Lung microvascular endothelial cell (primary cell): ENCODE data around the gene POLR1A. TPM values are rescaled to one million over a fixed set of nuclear protein-coding genes. Genes with fewer than 3 reads are reported as not detected.

ENCODE experiments used
- DNase-seq, 2 donors: peaks; one replicate each; pipeline versions ENCODE4 v3.0.0 to v3.0.0-alpha.2; 2010; ENCODE audit warnings: low read depth in 2 of 2
- total RNA-seq: library from RNA; depleted of rRNA; stranded (reverse); fragments of >200 nt; gene quantifications from 2 replicates; pipeline ENCODE4 v1.2.1, GENCODE V29; 2014

The POLR1A gene
- total RNA-seq, 1 donor from 2014 or later = 8.7 TPM

- no peak for DNase-seq
Measured at GRCh38 chr2:86023366-86023712, 82.3 kb downstream of the POLR1A start.

DNA sequence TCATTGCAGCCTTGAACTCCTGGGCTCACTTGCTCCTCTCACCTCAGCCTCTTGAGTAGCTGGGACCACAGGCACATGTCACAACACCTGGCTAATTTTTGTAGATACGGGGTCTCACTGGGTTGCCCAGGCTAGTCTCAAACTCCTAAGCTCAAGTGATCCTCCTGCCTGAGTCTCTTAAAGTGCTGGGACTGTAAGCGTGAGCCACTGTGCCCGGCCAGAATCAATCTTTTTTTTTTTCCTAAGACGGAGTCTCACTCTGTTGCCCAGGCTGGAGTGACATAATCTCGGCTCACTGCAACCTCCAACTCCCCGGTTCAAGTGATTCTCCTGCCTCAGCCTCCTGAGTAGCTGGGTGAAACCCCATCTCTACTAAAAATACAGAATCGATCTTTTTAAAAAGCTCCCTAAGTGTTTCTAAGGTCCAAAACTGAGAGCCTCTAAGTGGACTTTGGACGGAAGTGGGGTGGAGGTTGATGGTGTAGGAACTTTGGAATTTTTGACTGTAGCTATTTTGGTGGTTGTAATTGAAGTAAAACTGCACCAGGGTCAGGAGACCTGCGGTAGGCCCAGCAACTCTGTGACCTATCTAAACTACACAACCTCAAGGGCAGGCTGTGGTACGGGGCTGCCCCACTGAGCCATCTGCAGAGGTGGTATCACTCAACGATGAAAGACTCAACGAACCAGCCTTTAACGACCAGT lies 82.9 kb downstream of the POLR1A start:
- DNase-seq = no peak

GRCh38 chr2:86021396-86022378 lies 84.0 kb downstream of the POLR1A start:
- DNase-seq = no peak

GRCh38 chr2:86020984-86021383 lies 84.7 kb downstream of the POLR1A start:
- peak; percentile 59 to 71 for DNase-seq

GRCh38 chr2:86019121-86019520 lies 86.6 kb downstream of the POLR1A start:
- no peak for DNase-seq

- peak; percentile 82 for DNase-seq
Measured at GRCh38 chr2:86017901-86018896, 87.5 kb downstream of the POLR1A start.

DNA sequence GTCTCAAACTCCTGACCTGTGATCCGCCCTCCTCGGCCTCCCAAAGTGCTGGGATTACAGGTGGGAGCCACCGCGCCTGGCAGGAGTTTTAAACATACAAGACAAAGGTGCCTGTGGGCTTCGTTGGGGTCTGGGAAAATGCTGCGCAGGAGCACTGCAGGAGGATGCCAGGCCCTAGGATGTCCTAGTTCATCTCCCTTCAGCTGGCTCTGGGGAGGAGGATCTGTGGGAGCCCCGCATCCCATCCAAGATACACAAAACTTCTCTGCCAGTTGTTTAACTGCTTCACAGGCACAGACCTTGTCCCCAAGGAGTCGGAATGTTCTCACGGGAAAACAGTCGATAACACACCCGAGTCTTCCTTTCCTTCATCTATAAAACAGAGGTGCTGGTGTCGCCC lies 89.1 kb downstream of the POLR1A start:
- no peak for DNase-seq

- no peak for DNase-seq
Measured at GRCh38 chr2:86015699-86016098, 90.0 kb downstream of the POLR1A start.

DNA sequence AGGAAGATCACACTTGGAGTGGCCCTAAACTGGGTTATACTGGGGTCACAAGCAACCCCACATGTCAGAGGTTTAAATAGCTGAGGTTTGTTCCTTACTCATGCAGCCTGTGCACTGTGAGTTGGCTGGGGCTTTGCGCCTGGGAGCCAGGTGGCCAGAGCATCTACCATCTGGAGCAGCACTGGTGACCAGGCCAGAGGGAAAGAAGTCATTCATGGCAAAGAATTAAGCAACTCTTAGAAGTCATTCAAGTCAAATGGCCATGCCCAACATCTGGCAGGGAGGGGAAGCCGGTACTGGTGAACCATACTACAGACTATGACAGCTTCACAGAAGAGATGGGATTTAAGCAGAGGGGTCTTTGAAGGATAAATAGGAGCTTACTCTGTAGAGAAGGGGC lies 90.7 kb downstream of the POLR1A start:
- no peak for DNase-seq

DNA sequence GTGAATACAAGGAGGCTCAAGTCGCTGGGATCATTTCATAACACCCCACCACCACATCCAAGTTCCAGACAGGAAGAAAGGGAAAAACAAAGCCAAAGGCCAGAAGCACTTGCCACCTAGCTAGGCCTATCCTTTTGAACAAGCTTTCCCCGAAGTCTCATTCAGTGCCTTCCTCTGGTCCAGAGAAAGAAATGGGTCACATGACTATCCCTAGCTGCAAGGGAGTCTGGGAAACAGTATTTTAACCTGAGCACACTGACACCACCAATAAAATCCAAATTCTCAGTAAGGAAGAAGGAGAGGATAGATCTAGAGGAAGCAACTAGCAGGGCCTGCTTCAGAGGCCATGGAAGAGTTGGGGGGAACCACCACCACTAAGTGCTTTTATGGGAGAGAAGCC lies 91.2 kb downstream of the POLR1A start:
- no peak for DNase-seq

DNA sequence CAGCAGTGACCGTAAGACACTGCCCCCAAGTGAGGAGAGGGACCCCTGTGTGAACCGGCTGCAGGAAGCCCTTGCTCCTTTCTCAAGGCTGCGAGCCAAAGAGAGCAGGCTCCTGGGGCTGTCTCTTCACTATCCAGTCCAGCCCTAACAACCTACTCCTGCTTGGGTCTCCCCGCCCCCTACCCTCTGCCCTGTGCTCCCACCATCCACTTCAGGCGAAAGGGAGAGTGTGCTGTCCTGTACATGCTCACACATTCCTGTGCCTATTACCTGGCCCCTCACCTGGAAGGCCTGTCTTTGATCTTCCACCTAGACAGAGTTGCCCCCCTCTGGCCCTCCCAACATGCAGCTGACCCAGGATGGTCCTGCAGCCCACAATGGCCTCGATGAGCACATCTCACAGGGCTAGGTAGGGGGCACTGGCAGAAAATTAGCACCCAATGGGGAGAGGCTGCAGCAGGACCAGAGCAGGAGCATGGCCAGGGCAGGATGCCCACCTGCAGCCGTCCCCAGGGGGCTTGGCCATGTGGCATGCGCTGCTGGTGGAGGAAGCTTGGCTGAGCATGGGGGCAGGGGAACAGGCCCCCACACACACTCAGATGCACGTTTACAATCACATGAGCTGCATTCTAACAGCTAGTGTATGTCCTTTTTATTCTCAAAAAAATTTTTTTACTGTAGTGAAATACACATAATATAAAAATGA lies 93.5 kb downstream of the POLR1A start:
- DNase-seq = no peak

DNA sequence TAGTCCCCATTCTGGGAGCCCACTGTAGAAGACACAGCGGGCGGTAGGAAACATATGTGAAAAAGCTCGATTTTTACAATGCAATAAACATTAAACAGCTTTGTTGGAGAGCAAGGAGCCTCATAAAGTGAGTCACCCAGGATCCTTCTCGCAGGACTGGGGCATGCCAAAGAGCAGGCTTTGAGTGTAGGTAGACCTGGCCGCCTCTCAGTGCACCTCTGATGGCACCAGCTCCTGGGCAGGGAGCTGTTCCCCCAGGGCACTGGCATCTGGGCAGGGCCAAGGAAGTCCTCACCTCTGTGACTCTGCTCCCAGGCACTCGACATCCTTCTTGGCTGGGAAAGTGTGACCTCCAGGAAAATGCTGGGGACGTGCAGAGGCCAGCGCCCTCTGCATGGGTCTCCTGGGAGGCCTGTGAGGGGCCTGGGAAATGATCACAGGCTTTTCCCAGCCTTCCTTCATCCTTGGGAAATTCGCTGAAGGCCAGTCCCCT lies 94.2 kb downstream of the POLR1A start:
- DNase-seq = no peak

DNA sequence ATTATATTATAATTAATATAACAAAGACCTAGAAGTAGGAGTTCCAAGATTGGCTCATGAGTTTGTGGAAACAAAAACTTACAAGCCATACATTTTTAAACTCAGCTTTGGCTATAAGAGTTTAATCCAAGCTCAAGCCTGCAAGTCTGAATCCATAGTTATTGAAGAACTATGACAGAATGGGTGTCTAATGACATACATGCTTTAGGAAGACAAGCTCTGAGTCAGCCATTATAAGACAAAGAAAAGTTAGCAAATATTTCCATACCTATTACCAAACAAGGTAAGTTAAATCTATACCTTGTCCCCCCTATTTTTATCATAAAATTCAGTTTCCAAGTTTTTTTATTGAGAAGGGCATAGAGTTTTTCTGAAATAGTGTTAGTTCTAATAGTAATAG lies 95.6 kb downstream of the POLR1A start:
- DNase-seq = no peak

DNA sequence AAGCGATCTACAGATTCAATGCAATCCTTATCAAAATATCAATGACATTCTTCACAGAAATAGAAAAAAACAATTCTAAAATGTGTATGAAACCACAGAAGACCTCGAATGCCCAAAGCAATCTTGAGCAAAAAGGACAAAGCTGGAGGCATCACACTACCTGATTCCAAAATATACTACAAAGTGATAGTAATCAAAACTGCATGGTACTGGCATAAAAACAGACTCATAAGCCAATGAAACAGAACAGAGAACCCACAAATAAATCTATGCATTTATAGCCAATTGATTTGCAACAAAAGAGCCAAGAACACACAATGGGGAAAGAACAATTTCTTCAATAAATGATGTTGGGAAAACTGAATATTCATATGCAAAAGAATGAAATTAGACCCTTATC lies 99.2 kb downstream of the POLR1A start:
- no peak for DNase-seq

GRCh38 chr2:86003967-86004366 lies 101.7 kb downstream of the POLR1A start:
- DNase-seq = no peak

DNA sequence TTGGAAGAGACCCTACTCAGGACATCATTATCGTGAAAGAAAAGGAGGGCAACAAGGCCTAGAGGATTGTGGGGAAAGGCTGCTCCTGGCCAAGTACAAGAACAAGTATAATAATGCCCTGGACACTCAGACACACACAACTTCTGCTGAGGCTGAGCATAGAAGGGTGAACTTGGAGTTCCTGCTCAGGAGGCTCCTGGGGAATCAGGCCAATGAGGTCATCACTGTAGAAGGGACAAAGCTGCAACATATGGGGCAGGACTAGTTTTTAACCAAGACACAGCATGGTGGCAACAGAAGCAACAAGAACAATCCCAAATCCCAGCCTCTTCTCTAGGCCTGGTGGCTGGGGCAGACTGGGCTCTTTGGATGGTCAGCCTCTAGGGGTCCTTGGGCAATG lies 102.6 kb downstream of the POLR1A start:
- no peak for DNase-seq

GRCh38 chr2:86002375-86002774 lies 103.3 kb downstream of the POLR1A start:
- DNase-seq = no peak

DNA sequence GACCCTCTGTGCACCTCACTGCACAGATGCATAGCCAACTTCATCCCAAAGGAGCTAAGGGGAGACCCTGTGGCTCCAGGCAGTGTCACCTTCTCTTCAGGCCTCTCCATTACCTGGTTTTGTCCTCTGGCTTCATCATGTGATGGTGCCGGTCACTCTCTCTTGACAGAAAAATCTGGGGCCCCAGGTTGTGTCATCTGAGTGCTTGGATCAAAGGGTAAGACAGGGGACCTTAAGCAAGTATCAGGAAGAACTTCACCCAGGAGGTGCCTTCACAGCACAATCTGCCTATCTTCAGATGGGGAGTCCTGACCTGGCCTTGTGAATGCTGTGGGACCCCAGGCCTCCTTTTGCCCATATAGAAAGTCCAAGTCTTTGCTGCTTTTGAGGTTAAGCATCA lies 104.4 kb downstream of the POLR1A start:
- DNase-seq = no peak

- DNase-seq = no peak
Measured at GRCh38 chr2:86000938-86001312, 104.8 kb downstream of the POLR1A start.

DNA sequence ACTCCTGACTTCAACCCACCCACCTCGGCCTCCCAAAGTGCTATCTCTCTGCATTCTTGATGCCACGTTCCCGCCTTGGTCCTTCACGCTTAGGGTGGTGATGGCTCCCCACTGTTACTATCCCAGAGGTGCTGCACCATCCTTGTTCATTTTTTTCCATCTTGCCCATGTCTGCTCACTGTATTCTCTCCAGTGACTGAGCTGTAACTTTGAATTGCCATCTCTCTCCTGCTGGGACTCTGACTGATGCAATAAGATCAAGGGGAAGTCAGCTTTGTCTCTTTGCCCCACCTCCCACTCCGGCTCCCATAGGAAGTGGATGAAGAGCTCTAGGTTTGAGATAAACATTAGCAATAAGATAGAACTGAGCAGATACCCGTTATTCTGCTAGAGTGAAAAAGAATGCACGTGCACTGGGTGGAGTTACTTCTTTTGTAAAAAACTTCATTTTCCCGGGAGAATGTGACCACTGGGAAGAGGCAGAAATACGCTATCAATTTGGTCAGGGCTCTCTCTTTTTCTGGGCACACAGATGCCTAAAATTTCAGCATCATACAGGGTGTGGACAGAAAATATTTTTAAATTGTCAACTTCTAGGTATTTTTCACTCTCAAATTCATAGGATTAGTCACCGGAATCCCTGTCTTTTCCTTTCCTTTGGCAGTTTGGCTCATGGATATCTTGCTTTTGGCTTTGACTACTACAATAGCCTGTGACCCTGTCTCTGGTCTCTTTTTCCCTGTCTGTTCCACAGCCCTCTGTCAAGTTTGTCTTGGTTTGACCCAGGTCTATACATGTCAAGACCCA lies 105.4 kb downstream of the POLR1A start:
- peak in 1 of 2 donors; percentile 56 for DNase-seq
